OCI-LY3 (cell line): ENCODE results near the gene AGBL1.

ENCODE experiments used
- EZH2phosphoT487 ChIP-seq: fragments of 200-600 bp; shearing (Covaris generic); IDR thresholded peaks from 2 replicates; pipeline ENCODE4 v1.6.1; 2018; ENCODE audit warnings: antibody characterized with exemption, mixed run types, low read depth
- TF ChIP-seq, protein P1 (sequence below): fragments of 200-600, 300-600 bp; sonication (generic); IDR thresholded peaks from 2 replicates; pipeline ENCODE4 v1.5.1; 2014; ENCODE audit warnings: antibody characterized with exemption, low read length, low read depth

DNA sequence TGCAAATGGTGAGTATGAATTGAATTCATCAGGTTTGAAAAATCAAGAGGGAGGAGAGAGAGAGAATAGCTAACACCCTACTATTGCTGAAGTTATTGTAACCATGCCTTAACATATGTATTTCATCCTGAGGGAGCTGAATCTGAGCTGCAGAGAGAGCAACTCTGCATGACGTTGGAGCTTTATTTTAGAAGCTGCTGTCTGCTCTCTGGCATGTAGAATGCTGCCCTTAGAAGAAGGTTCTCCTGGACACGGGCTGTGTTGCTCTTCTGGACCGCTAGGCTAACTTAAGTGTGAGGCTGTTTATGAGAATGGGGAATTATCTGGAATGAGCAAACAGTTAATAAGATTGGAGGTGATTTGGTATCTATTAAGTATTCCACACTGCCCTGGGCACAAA, 814.6 kb downstream of the AGBL1 start:
- TF ChIP-seq, protein P1, sequence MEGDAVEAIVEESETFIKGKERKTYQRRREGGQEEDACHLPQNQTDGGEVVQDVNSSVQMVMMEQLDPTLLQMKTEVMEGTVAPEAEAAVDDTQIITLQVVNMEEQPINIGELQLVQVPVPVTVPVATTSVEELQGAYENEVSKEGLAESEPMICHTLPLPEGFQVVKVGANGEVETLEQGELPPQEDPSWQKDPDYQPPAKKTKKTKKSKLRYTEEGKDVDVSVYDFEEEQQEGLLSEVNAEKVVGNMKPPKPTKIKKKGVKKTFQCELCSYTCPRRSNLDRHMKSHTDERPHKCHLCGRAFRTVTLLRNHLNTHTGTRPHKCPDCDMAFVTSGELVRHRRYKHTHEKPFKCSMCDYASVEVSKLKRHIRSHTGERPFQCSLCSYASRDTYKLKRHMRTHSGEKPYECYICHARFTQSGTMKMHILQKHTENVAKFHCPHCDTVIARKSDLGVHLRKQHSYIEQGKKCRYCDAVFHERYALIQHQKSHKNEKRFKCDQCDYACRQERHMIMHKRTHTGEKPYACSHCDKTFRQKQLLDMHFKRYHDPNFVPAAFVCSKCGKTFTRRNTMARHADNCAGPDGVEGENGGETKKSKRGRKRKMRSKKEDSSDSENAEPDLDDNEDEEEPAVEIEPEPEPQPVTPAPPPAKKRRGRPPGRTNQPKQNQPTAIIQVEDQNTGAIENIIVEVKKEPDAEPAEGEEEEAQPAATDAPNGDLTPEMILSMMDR = no peak
- no peak for TF ChIP-seq EZH2phosphoT487
